GM23338 (cell line): ENCODE data around the gene ACOX3. TPM values are rescaled to one million over a fixed set of nuclear protein-coding genes. Genes with fewer than 3 reads are reported as not detected.

ENCODE experiments used
- ATAC-seq: fragments of 200-7000 bp; cut with Tn5 transposase; 3 replicates; pipeline ENCODE4 v1.9.1; 2020
- DNase-seq: peaks from one replicate; pipeline ENCODE4 v3.0.0-alpha.2; 2015; ENCODE audit warnings: low spot score
- H2AFZ ChIP-seq: fragments of 200-600 bp; sonication (generic); 2 replicates; pipeline ENCODE4 v1.8.0; 2016; ENCODE audit warnings: antibody characterized with exemption, mild to moderate bottlenecking, moderate library complexity
- H3F3A ChIP-seq: fragments of 200-600 bp; sonication (generic); replicated peaks from 2 replicates; pipeline ENCODE4 v1.8.0; 2017; ENCODE audit warnings: antibody characterized with exemption, mixed run types, low read depth
- H3K27ac ChIP-seq: fragments of 200-600 bp; sonication (generic); 2 replicates; pipeline ENCODE4 v1.6.1; 2016; ENCODE audit warnings: low read depth
- H3K27me3 ChIP-seq: fragments of 200-600 bp; sonication (generic); 2 replicates; pipeline ENCODE4 v1.8.0; 2016; ENCODE audit warnings: mild to moderate bottlenecking, mixed run types, moderate library complexity; ENCODE audit not compliant: insufficient read depth
- H3K36me3 ChIP-seq: fragments of 200-600 bp; sonication (generic); 2 replicates; pipeline ENCODE4 v1.8.0; 2016; ENCODE audit warnings: mild to moderate bottlenecking; ENCODE audit not compliant: insufficient read depth
- H3K4me1 ChIP-seq: fragments of 200-600 bp; sonication (generic); 2 replicates; pipeline ENCODE4 v1.8.0; 2016; ENCODE audit warnings: mild to moderate bottlenecking, moderate library complexity; ENCODE audit not compliant: insufficient read depth
- H3K4me2 ChIP-seq: fragments of 200-600 bp; sonication (generic); 2 replicates; pipeline ENCODE4 v1.7.1; 2017; ENCODE audit warnings: mixed run types
- H3K4me3 ChIP-seq: fragments of 200-600 bp; sonication (generic); 2 replicates; pipeline ENCODE4 v1.6.1; 2016; ENCODE audit warnings: mixed run types
- H3K79me2 ChIP-seq: fragments of 200-600 bp; sonication (generic); replicated peaks from 2 replicates; pipeline ENCODE4 v1.8.0; 2017; ENCODE audit warnings: mild to moderate bottlenecking; ENCODE audit not compliant: insufficient read depth
- H3K9me2 ChIP-seq: fragments of 200-600 bp; sonication (generic); 2 replicates; pipeline ENCODE4 v1.8.0; 2017; ENCODE audit not compliant: insufficient read depth
- H4K20me1 ChIP-seq: fragments of 200-600 bp; sonication (generic); replicated peaks from 2 replicates; pipeline ENCODE4 v1.8.0; 2017; ENCODE audit warnings: mild to moderate bottlenecking; ENCODE audit not compliant: insufficient read depth
- H3K27ac Mint-ChIP-seq: 2 replicates; pipeline ENCODE4 v1.8.0; 2020; ENCODE audit warnings: inconsistent platforms, mild to moderate bottlenecking, moderate library complexity, mixed read lengths
- H3K27me3 Mint-ChIP-seq: 3 replicates; pipeline ENCODE4 v1.8.0; 2022; ENCODE audit warnings: low read depth, mild to moderate bottlenecking, moderate library complexity, mixed read lengths, inconsistent platforms; ENCODE audit not compliant: insufficient read depth, poor library complexity
- H3K36me3 Mint-ChIP-seq: 3 replicates; pipeline ENCODE4 v1.8.0; 2021; ENCODE audit warnings: low read depth, mild to moderate bottlenecking, inconsistent platforms, moderate library complexity, mixed read lengths
- H3K4me1 Mint-ChIP-seq: 3 replicates; pipeline ENCODE4 v1.8.0; 2020; ENCODE audit warnings: mild to moderate bottlenecking, inconsistent platforms, mixed read lengths
- H3K4me3 Mint-ChIP-seq: 3 replicates; pipeline ENCODE4 v1.8.0; 2021; ENCODE audit warnings: moderate library complexity, mild to moderate bottlenecking, inconsistent platforms, mixed read lengths
- H3K9me3 Mint-ChIP-seq: 3 replicates; pipeline ENCODE4 v1.8.0; 2020; ENCODE audit warnings: moderate library complexity, mild to moderate bottlenecking, inconsistent platforms, mixed read lengths
- CREB1 ChIP-seq: fragments of 250-450 bp; sonication (Bioruptor Pico); IDR thresholded peaks from 2 replicates; pipeline ENCODE4 v1.5.0; 2020; ENCODE audit warnings: low read depth, mild to moderate bottlenecking, moderate library complexity
- EZH2 ChIP-seq: fragments of 200-600 bp; sonication (generic); IDR thresholded peaks from one replicate; pipeline ENCODE4 v1.8.0; 2017; ENCODE audit warnings: antibody characterized with exemption, mild to moderate bottlenecking, low read depth; ENCODE audit not compliant: unreplicated experiment
- JUNB ChIP-seq: IDR thresholded peaks from one replicate; pipeline ENCODE4 v1.6.1; 2016; ENCODE audit warnings: antibody characterized with exemption; ENCODE audit not compliant: unreplicated experiment
- POLR2AphosphoS5 ChIP-seq: IDR thresholded peaks from 2 replicates; pipeline ENCODE4 v1.6.1; 2016; ENCODE audit warnings: antibody characterized with exemption, low read depth
- STAT1 ChIP-seq: IDR thresholded peaks from one replicate; pipeline ENCODE4 v1.6.1; 2016; ENCODE audit warnings: antibody characterized with exemption; ENCODE audit not compliant: unreplicated experiment
- ZNF331 ChIP-seq: fragments of 250-450 bp; sonication (Bioruptor Pico); IDR thresholded peaks from 2 replicates; pipeline ENCODE4 v1.5.0; 2020; ENCODE audit warnings: low read depth, mild to moderate bottlenecking, moderate library complexity
- ZNF462 ChIP-seq: fragments of 250-450 bp; sonication (Bioruptor Pico); IDR thresholded peaks from 2 replicates; pipeline ENCODE4 v1.5.0; 2020; ENCODE audit warnings: mild to moderate bottlenecking, moderate library complexity
- polyA plus RNA-seq: library from polyadenylated mRNA; unstranded; fragments of >200 nt; fragmentation: Nextera tagmentation; extraction: Ambion mirVana; gene quantifications from 2 replicates; pipeline ENCODE4 v1.2.1, GENCODE V29; 2016
- total RNA-seq: library from RNA; depleted of rRNA; stranded (reverse); fragments of >200 nt; shearing (Covaris generic); gene quantifications from 2 replicates; pipeline ENCODE4 v1.2.3, GENCODE V29; 2014
- TF ChIP-seq, protein P1 (sequence below): IDR thresholded peaks from 2 replicates; pipeline ENCODE4 v1.6.1; 2016; ENCODE audit warnings: antibody characterized with exemption

Gene ACOX3
- total and polyA plus RNA-seq, 2 experiments from 2014 or later = 6.4 to 17.2 TPM

- no peaks in the 10 kb centered on the region; the same call in 2 of the 3 replicates for H3K36me3 Mint-ChIP-seq
These were observed 105.6 kb downstream of the ACOX3 start for GRCh38 chr4:8334786-8335460.

More at GRCh38 chr4:8334786-8335460, 105.6 kb downstream of the ACOX3 start:
- no peaks in the 10 kb centered on the region for H4K20me1 ChIP-seq
- Mint-ChIP-seq H3K27ac (no peak overlapping the region), H3K27me3 (no peaks in the 10 kb centered on the region), H3K4me1 (no peaks in the 10 kb centered on the region; the same call in 2 of the 3 replicates), H3K9me3 (peaks cover 10% of the 10 kb centered on the region), H3K4me3 (no peak overlapping the region)
- H3K27me3 ChIP-seq = no peaks in the 10 kb centered on the region
- no peak overlapping the region for H3K4me3 ChIP-seq
- H3F3A ChIP-seq = no peaks in the 10 kb centered on the region
- no peaks in the 10 kb centered on the region for H3K4me1 ChIP-seq
- no peaks in the 10 kb centered on the region for H3K36me3 ChIP-seq
- no peak for TF ChIP-seq JUNB
- no peak for TF ChIP-seq POLR2AphosphoS5
- TF ChIP-seq, protein P1, sequence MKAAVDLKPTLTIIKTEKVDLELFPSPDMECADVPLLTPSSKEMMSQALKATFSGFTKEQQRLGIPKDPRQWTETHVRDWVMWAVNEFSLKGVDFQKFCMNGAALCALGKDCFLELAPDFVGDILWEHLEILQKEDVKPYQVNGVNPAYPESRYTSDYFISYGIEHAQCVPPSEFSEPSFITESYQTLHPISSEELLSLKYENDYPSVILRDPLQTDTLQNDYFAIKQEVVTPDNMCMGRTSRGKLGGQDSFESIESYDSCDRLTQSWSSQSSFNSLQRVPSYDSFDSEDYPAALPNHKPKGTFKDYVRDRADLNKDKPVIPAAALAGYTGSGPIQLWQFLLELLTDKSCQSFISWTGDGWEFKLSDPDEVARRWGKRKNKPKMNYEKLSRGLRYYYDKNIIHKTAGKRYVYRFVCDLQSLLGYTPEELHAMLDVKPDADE = no peak
- TF ChIP-seq ZNF331 (CRISPR knock-in tag) = no peak
- TF ChIP-seq EZH2 = no peak
- no peak for TF ChIP-seq STAT1
- no peak for TF ChIP-seq ZNF462 (CRISPR knock-in tag)
- no peak for TF ChIP-seq CREB1 (CRISPR knock-in tag)
- H3K4me2 ChIP-seq = no peak overlapping the region
- ATAC-seq = no peak
- H2AFZ ChIP-seq = no peak overlapping the region
- DNase-seq = no peak
- no peak overlapping the region for H3K27ac ChIP-seq
- no peaks in the 10 kb centered on the region for H3K79me2 ChIP-seq
- no peaks in the 10 kb centered on the region for H3K9me2 ChIP-seq
